HG03196 (cell line): ENCODE results near the gene ZACN.

ENCODE experiments used
- ATAC-seq: cut with Tn5 transposase; IDR thresholded peaks from one replicate; pipeline ENCODE4 v1.9.1; 2021; ENCODE audit not compliant: unreplicated experiment

Gene ZACN

DNA sequence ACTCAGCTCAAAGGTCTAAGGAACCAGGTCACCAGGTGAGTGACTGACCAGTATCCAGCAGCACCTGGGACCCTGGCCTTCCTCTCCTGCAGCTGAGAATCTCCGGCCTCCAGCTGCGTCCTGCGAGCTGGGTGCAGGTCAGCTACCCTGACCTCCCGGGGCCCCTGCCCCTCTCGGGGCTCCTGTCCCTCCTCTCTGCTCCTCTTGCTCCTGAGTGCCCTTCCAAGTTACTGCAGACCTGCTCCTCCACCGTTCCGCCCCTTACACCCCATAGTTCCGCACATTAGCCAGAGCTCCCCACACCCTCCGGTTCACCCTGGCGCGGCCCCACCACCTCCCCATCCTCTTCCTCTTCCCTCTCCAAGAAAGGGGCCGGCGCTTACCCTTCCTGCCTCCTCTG is 51.5 kb downstream of the ZACN start:
- no peak for ATAC-seq

DNA sequence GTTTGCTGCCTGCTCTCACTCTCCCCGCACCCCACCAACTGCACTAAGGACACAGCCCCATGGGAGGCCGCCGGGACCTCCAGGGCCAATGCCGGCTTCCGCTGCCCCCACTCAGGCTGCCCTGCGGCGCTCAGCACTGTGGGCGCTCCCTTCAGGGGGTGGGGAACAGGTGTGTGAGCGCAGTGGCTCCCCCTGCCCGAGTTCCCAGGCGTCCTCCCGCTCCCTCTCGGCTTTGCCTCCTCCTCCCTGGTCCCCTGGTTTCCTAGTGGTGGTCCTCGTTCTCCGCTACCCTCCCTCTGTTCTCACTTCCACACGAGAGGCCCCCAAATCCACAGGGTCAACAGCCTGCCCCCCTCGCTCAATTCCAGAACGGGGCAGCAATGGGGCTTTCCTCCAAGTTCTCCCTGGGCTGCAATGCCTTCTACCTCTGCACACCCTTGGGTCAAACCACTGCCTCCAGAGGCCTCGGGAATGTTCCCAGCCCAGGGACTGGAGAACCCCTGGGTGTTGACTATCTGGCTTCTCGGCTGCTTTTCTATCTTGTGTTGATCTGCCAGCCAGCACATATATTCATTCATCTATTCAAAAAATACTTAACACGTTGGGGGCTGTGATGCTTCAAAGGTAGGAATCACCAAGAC is 52.2 kb downstream of the ZACN start:
- ATAC-seq, result no peak

DNA sequence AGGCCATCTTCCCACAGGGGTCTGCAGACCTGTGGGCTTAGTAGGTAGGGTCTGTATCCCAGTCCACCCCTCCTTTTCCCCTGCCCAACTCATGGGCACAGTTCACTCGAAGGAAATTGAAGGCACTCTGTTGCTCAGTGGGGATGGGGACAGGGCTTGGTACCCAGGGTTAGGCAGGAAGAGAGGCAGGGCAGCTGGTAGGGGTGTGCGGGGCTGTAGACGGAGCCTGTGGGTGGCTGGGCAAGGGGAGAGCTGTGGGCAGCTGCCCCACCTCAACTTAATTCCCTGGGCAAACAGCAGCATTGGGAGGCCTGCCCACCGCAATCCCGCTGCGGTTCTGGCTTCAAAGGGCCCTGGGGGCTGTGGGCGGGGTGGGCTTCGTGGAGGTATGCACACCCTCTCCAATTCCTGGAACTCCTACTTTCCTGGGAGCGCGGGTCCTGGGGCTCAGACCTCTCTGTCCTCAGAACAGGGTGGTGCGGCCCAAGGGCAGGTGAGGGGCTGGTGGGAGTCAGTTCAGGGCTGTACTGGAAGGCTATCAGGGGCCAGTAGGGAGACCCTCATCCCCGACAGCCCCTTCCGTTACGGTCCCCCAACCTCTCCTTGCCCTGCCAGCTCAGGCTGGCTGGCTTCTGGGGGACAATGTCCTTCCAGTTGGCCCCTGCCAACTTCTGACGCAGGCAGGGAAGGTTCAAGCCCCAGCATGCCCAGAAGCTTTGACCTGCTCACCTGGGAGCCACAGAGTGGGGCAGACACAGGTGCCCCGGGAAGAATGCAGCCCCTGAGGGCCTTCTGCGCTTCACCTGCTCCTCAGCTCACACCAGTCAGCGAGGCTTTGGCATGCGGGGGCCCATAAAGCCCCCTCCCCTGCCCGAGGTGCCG is 53.0 kb downstream of the ZACN start:
- no peak for ATAC-seq
